GM21423 (cell line): ENCODE data around the gene USP6.
"Not testable (repeated sequence)": the region's sequence is repeated elsewhere in the genome, so short reads cannot be mapped to it uniquely, and the experiment has no call there.

Experiments
- ATAC-seq: cut with Tn5 transposase; IDR thresholded peaks from one replicate; pipeline ENCODE4 v1.9.1; 2021; ENCODE audit warnings: mild to moderate bottlenecking, moderate library complexity; ENCODE audit not compliant: unreplicated experiment

Gene USP6

DNA sequence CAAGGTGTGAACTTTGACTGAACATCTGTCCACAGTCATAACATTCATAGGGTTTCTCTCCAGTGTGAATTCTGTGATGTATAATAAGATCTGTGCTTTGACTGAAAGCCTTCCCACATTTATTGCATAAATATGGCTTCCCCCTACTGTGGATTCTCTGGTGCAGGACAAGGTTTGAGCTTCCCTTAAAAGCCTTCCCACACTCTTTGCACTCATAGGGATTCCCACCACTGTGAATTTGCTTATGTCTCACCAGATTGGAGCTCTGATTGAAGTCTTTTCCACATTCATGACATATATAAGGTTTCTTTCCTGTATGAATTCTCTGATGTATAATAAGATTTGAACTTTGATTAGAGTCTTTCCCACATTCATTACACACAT is 67.6 kb downstream of the USP6 start:
- no peak for ATAC-seq

DNA sequence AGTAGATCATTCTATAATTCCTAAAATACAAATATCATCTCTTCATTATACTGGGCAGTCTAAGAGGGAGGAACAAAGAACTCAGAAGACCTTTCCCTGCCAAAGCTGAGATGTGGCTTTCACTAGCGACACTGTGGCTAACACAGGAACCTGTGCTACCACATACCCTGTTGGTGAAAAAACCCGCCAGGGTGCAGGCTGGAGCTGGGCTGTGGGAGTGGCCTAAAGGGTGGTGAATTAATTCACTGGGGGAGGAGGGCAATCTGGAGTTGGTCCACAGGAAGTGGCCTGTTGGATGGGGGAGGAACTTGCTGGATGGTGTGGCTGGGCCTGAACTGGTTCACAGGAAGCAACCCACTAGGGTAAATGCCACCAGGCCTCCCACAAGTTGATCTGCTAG is 68.5 kb downstream of the USP6 start:
- no peak for ATAC-seq

DNA sequence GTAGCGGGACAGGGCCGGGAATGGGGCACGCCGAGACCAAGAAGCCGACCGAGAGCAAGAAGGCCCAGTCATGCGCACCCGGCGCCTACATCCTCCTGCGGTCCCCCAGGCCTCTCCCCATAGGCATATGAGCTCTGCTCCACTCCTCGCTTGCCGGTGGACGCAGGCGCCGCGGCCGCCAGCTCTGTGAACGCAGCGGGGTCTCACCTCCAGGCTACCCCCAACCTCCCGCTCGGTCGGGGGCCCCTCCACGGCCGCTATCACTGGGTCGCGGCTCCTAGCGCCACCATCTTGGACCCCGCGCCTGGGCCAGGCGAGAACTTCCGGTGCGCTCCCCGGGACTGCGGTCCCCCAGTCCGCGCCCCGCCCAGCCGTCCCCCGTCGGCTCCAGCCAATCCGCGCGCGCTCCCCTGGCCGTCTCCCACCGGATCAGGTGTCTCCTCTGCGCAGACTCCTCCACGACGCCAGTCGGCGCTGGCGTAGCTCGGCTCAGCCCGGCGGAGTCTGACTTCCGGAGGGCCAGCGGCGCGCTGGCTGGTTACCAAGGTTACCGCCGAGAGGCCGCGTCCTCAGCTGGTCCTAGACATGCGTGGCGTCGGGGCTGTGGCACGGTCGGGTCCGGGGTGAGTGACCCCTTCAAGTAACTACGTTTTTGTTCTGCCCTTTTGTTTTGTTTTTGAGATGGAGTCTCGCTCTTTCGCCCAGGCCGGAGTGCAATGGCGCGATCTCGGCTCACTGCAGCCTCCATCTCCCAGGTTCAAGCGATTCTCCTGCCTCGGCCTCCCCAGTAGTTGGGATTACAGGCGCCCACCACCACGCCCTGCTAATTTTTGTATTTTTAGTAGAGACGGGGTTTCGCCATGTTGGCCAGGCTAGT is 75.9 kb downstream of the USP6 start, which contains the start of gene ZNF594:
Gene ZNF594 (minus strand): TSS at position 328 of the 877 bp plus-strand sequence. CDS start 7,612 bp downstream, outside the sequence.
- peak; percentile 96 for ATAC-seq

DNA sequence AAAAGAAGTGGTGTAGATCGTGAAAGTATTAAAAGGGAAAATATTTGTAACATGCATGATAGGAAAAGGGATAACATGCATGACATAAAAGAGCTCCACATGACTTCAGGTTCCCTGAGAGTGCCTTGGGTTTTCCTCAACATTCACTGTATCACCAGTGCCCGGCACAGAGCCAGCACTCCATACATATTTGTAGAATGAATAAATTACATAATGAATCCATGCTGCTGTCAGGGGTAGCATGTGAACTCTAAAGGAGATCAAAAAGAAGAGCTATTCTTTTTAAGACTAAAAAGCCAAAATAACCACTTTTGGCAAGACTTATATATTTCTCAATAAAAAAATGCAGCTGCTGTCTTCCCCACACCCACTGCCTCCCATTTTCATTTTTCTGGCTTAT is 78.5 kb downstream of the USP6 start:
- ATAC-seq: no peak

DNA sequence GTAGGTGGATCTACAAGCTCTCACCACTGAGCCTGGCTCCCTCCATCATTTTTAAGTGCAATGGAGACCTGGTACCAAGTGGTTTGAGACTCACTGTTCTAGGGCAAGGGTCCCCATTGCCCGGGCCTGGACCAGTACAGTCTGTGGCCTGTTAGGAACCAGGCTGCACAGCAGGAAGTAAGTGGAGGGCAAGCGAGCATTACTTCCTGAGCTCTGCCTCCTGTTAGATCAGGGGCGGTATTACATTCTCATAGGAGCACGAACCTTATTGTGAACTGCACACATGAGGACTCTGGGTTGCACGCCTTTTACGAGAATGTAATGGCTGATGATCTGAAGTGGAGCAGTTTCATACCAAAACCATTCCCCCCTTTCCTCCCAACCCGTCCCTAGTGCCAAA is 82.6 kb downstream of the USP6 start:
- ATAC-seq: no peak

DNA sequence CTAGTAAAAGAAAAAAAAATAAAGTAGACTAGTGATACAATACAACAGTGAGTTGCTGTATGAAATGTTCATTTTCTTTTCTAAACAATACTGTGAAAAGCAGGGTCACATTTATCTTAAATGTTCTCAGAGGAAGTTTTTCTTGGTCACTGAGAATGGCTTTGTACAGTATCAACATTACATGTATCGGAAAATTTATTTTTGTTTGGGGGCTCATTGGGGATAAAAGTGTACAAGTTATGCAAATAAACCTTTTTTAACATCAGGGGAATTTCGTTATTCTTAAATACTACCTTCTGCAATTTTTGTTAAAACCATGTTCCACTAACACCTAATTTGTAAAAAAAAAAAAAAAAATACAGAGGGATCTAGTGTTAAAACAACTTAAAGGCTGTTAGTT is 84.5 kb downstream of the USP6 start:
- no peak for ATAC-seq

DNA sequence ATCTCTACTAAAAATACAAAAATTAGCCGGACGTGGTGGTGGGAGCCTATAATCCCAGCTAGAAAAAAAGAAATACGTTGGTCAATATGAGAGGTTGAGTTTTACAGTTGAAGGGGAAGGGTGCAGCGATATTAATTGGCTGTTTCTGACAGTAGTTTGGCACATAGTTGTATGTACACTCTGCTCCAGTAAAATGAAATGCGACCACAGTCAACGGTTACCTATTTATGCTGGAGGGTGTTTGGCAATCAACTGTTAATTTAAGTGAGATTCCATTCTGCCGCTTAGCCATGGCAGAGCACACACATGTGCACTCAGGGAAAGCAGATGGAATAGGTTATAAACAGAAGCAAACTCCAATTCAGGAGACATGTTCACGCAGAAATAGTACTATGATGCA is 85.2 kb downstream of the USP6 start:
- no peak for ATAC-seq

DNA sequence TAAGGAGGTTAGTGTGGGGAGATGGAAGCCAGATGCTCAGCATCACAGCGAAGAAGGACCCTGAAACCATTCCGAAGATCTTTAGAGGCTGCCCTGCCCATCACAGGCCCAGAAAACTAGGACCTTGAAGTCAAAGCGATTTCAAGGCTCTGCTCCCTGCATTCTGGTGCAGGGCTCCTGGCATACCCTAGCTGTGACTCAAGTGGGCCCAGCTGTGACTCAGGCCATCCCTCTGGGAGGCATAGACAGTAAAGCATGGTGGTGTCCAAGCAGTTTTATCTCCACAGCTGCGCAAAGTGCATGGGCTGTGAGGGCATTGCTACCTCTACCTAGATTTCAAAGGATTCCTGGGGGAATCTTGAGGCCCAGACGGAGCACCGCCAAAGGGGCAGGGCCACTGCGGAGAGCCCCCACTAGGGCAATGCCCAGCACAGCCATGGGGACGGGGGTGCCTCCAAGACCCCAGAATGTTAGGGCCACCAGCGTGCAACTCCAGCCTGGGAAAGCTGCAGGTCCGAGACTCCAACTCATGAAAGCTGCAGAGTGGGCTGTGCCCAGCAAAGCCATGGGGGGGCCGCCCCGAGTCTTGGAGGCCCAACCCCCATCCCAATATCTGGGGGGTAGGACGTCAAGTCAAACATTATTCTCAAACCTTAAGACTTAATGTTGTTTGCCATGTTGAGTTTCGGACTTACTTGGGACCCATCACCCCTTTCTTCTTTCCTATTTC is 87.5 kb downstream of the USP6 start:
- no peak for ATAC-seq

DNA sequence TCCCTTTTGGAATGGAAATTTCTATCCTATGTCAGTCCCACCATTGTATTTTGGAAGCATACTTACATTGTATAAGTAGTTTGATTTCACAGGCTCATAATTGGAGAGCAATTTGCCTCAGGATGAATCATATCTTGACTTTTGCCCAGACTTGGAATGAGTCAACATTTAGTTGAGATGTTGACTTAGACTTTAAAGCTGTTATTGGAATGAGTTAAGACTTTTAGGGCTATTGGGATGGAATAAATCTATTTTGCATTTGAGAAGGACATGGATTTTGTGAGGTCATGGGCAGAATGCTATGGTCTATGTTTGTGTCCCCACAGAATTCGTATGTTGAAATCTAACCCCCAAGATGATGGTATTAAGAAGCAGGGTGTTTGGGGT is 88.1 kb downstream of the USP6 start:
- no peak for ATAC-seq

DNA sequence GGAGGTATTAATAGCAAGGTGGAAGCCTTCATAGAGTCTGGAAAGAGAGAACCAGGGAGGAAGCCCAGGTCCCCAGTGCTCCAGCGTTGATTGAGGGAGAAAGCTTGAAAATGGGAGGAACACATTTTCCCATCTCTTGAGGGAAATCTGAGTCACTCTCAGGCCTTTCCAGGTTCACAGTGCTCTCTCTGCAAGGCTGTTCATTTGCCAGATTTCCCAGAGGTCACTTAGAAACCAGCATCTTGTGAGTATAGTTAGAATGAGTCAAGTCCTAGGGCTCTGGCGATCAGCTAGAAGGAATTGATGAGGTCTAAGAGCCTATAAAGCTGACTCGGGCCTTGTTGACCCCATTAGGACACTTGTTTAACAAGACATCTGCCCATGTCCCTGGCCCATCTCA is 93.6 kb downstream of the USP6 start:
- no peak for ATAC-seq

DNA sequence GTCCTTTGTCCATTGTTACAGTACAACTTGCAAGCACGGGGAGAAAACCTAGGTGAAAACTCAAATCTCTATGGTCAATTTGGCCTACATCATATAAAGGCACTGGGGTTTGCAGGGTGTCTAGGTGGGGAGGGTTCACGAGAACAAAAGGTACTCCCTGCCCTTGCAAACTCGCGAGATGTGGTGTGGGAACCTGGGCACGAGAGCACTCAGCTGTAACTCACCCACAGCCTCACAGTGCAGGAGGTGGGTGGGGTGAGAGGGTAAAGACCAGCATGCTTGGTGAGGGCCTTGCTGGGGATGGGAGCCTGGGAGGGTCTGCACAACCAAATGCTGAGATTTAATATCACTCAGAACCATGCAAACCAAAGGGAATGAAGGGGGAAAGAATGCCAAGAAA is 94.3 kb downstream of the USP6 start:
- ATAC-seq: no peak

DNA sequence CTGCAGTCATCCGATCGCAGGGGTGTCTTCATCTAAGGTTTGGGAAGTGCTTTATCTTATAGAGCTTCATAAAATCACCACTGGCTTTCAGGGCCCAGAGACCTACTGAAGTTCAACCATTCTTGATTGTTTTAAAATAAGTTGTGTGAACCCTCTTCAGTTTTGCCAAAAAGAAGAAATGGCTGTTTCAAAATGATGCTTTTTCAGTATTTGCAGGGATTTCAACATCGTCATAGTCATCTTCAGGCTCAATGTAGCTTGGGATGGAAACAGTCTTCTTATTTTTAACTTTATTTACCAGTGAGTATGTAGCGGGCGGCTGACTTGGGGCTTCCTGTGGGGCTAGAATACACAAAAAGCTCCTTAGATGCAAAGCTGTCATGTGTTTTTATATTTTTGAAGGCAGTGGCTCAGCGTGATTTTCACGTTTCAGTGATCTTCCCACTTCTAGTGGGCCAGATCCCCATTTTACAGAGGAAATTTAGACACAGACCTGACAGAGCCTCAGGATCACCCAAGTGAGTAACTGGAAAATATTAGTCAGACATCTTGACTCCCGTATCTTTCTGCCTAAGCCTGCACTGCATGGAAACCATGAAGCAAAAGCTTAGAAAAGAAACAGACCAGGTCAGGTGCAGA is 94.9 kb downstream of the USP6 start:
- no peak for ATAC-seq

DNA sequence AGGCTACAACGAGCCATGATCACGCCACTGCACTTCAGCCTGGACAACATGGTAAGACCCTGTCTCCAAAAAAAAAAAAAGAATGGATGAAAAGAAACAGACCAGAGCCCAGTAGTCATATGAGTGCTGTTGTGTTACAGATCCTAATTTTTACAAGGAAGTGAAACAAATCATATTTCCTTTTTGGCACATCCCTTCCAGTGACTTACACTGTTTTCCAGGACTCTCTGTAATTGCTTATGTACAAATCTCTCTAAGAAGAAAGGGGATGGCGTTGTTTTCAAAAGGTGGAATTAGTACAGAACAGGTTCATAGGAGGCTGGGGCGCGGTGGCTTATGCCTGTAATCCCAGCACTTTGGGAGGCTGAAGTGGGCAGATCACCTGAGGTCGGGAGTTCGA is 95.6 kb downstream of the USP6 start:
- ATAC-seq: no peak

DNA sequence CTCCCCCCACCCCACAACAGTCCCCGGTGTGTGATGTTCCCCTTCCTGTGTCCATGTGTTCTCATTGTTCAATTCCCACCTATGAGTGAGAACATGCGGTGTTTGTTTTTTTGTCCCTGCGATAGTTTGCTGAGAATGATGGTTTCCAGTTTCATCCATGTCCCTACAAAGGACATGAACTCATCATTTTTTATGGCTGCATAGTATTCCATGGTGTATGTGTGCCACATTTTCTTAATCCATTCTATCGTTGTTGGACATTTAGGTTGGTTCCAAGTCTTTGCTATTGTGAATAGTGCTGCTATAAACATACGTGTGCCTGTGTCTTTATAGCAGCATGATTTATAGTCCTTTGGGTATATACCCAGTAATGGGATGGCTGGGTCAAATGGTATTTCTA is 101.7 kb downstream of the USP6 start:
- not testable (repeated sequence) for ATAC-seq

DNA sequence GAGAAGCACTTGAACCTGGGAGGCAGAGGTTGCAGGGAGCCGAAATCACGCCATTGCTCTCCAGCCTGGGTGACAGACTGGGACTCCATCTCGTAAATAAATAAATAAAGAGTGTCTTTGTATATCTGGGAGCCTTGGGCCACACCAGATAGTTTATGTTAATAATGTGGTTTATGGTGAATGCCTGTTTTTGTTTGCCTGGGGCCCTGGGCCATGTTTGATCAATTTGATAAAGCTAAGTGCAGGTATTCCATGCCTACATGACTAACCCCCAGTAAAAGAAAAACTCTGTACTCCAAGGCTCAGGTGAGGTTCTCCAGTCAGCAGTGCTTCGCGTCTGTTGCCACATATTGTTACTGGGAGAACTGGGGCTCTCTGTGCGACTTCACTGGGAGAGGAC is 103.7 kb downstream of the USP6 start:
- no peak for ATAC-seq

DNA sequence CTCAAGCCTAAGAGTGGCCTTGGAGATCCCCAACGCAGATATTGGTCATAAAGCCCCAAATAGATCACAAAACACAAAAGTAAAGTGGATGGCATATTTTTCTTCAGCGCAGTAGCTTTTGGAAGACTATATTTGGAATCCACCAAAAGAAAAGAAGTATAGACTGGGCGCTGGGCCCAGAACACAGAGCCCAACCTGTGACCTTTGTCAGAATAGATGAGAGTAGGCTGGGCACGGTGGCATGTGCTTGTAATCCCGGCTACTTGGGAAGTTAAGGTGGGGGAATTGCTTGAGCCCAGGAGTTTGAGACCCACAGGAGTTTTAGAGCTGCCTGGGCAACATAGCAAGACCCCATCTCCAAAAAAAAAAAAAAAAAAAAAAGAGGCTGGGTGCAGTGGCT is 104.2 kb downstream of the USP6 start:
- no peak for ATAC-seq

DNA sequence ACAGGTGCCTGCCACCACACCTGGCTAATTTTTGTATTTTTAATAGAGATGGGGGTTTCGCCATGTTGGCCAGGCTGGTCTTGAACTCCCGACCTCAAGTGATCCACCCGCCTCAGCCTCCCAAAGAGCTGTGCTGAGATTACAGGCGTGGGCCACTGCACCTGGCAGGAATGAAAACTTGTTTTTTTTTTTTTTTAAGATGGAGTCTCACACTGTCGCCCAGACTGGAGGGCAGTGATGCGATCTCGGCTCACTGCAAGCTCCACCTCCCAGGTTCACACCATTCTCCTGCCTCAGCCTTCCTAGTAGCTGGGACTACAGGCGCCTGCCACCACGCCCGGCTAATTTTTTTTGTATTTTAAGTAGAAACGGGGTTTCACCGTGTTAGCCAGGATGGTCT is 106.1 kb downstream of the USP6 start:
- ATAC-seq: not testable (repeated sequence)
